ENCODE data around the gene HDAC1. TPM values are rescaled to one million over a fixed set of nuclear protein-coding genes. Genes with fewer than 3 reads are reported as not detected.

Gene HDAC1
- total and polyA plus RNA-seq, 2 of the 8 experiments (the other 6 are each of a cell fraction or from before 2014, with no cell fraction given) = 111 to 125 TPM

GRCh38 chr1:32285658-32286057 lies 6.2 kb upstream of the HDAC1 start (continued):
- TF ChIP-seq EP300 (IDR thresholded peaks at IDR 0.05; ENCODE audit: borderline replicate concordance in 1 of 2, low read depth in 2 of 2, low read length in 2 of 2) = no peak
- TF ChIP-seq TAF1 (IDR thresholded peaks at IDR 0.05; ENCODE audit: low read depth, low read length) = no peak
- no peak for TF ChIP-seq MAX (IDR thresholded peaks at IDR 0.05)
- no peak for TF ChIP-seq TAF7 (optimal IDR thresholded peaks at IDR 0.05; ENCODE audit: borderline replicate concordance, low read depth, low read length)
- TF ChIP-seq KDM1A (IDR thresholded peaks at IDR 0.05; ENCODE audit: borderline replicate concordance, low read length) = no peak
